ENCODE measurements around the gene EFNA1.

The EFNA1 gene

GRCh38 chr1:155085504-155086127, 42.1 kb upstream of the EFNA1 start (continued):
- TF ChIP-seq PRDM10 (tag by site-specific recombination; IDR thresholded peaks at IDR 0.05) (no peak; the same call in 1 of the 2 replicates), ZFHX2 (tag by site-specific recombination; conservative IDR thresholded peaks at IDR 0.05) (peak; percentile 68), ZNF677 (tag by site-specific recombination; IDR thresholded peaks at IDR 0.05) (no peak), ZNF621 (tag by site-specific recombination; IDR thresholded peaks at IDR 0.05) (no peak), ZNF155 (tag by site-specific recombination; IDR thresholded peaks at IDR 0.05) (no peak), ZNF221 (tag by site-specific recombination; IDR thresholded peaks at IDR 0.05; ENCODE audit: borderline replicate concordance) (no peak), ZBTB10 (tag by site-specific recombination; IDR thresholded peaks at IDR 0.05) (peak; percentile 81), ZNF791 (tag by site-specific recombination; IDR thresholded peaks at IDR 0.05) (no peak), KLF16 (tag by site-specific recombination; IDR thresholded peaks at IDR 0.05) (0 out of 2 replicates have a peak, but pooled peaks have one; percentile 12), ZFP37 (tag by site-specific recombination; IDR thresholded peaks at IDR 0.05) (no peak), ZBTB26 (tag by site-specific recombination; optimal IDR thresholded peaks at IDR 0.05) (peak; percentile 1), ZNF792 (tag by site-specific recombination; IDR thresholded peaks at IDR 0.05) (no peak), KLF9 (tag by site-specific recombination; IDR thresholded peaks at IDR 0.05; ENCODE audit: low read depth) (peak; percentile 91), YY1 (tag by site-specific recombination; IDR thresholded peaks at IDR 0.05) (no peak), ZBTB7A (tag by site-specific recombination; IDR thresholded peaks at IDR 0.05; ENCODE audit: low read depth) (0 out of 2 replicates have a peak, but pooled peaks have one; percentile 66), ZNF133 (tag by site-specific recombination; IDR thresholded peaks at IDR 0.05) (no peak)

GRCh38 chr1:155086128-155086741, 41.4 kb upstream of the EFNA1 start:
- H3K36me3 ChIP-seq (ENCODE audit: control insufficient read depth in 2 of 2, insufficient read depth in 1 of 2, low read length in 2 of 2), result no peaks in the 10 kb centered on the region
- TF ChIP-seq YY2 (tag by site-specific recombination; IDR thresholded peaks at IDR 0.05) (no peak), SETDB1 (IDR thresholded peaks at IDR 0.05; ENCODE audit: insufficient read length, low read length) (no peak), GLIS1 (tag by site-specific recombination; IDR thresholded peaks at IDR 0.05) (peak; percentile 85), ZNF239 (tag by site-specific recombination; IDR thresholded peaks at IDR 0.05) (no peak), SP2 (tag by site-specific recombination; IDR thresholded peaks at IDR 0.05) (no peak), ZNF292 (tag by site-specific recombination; IDR thresholded peaks at IDR 0.05; ENCODE audit: borderline replicate concordance, low read depth) (no peak), ZNF692 (tag by site-specific recombination; IDR thresholded peaks at IDR 0.05) (peak; percentile 48; the same call in 1 of the 2 replicates), REST (tag by site-specific recombination; IDR thresholded peaks at IDR 0.05) (peak; percentile 14; the same call in 1 of the 2 replicates)

More at GRCh38 chr1:155086128-155086741, 41.4 kb upstream of the EFNA1 start:
- POLR2A ChIA-PET, result no interaction called here
- H3K27ac ChIP-seq (ENCODE audit: extremely low read depth, low read depth, low read length), result no peak overlapping the region; the same call in 1 of the 2 replicates
- H3K4me1 ChIP-seq (ENCODE audit: control insufficient read depth, insufficient read depth, low read length), result peaks cover 10% of the 10 kb centered on the region
- H3K4me3 ChIP-seq (ENCODE audit: low read depth, low read length), result no peak overlapping the region; the same call in 1 of the 2 replicates
- H3K9me3 ChIP-seq (ENCODE audit: control insufficient read depth, insufficient read depth, low read depth, low read length), result no peaks in the 10 kb centered on the region
- CTCF ChIA-PET, result interaction anchor here (0.5 to 4.5 kb wide), 26 partner anchors 8 to 142 kb away, joined by 3 to 117 read pairs (median 6); partner anchors contain the start of genes ADAM15, DPM3, EFNA4 and KRTCAP2

Data from HEK293 (cell line).